ENCODE data around the gene FHOD3. TPM values are rescaled to one million over a fixed set of nuclear protein-coding genes. Genes with fewer than 3 reads are reported as not detected.

FHOD3 gene
- total RNA-seq, 4 donors from 2014 or later: 3.5 to 40.0 (median 14.5) TPM

DNA sequence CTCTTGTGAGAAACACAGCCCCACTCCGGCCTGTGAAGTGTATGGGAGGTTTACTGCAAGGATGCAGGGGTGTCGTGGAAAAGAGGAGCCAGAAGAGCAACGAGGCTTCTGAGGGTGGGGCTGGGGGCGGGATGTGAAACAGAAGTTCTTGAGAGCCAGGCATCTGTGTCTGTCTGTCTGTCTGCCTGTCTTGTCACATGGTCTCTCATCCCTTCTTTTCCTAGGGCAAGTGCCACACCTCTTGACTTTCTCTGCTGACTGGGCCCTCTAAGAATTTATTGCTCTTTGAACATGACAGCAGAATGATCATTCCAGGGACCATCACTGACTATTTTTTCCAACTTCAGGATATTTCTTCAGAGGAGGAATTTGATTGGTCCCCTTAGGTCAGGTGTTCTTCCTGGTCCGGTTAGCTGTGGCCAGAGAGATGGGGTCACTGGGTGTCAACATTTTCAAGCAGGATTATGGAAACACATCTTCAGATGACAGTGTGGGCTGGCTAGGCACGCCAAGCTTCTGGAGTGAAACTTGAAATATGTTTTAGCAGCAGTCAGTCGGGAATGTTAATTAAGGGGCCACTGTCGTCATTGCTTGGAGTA is 131.0 kb downstream of the FHOD3 start:
- in situ Hi-C loops (cut with MboI; ENCODE audit: low pct_ligation_motif_present in 1 of 4, low pct_unique_long_range_greater_than_20kb in 1 of 4, low sequenced_read_pairs in 3 of 4) (no loop called here), intact Hi-C loops (cut with DNase I; ENCODE audit: low total_unique reads) (no loop called here)
- no peaks in the 10 kb centered on the region for H3K27me3 ChIP-seq
- H3K36me3 ChIP-seq: no peaks in the 10 kb centered on the region
- 64 to 67% methylated on average over 4 to 8 of the region's 8 CpGs for WGBS, 2 donors (ENCODE audit: low coverage in 1 of 2)
- no peaks in the 10 kb centered on the region for H3K9me3 ChIP-seq
- no peak overlapping the region for H3K4me3 ChIP-seq
- DNase-seq: no peak
- TF ChIP-seq EP300 (IDR thresholded peaks at IDR 0.05; ENCODE audit: low read depth): no peak
- TF ChIP-seq, protein P1, sequence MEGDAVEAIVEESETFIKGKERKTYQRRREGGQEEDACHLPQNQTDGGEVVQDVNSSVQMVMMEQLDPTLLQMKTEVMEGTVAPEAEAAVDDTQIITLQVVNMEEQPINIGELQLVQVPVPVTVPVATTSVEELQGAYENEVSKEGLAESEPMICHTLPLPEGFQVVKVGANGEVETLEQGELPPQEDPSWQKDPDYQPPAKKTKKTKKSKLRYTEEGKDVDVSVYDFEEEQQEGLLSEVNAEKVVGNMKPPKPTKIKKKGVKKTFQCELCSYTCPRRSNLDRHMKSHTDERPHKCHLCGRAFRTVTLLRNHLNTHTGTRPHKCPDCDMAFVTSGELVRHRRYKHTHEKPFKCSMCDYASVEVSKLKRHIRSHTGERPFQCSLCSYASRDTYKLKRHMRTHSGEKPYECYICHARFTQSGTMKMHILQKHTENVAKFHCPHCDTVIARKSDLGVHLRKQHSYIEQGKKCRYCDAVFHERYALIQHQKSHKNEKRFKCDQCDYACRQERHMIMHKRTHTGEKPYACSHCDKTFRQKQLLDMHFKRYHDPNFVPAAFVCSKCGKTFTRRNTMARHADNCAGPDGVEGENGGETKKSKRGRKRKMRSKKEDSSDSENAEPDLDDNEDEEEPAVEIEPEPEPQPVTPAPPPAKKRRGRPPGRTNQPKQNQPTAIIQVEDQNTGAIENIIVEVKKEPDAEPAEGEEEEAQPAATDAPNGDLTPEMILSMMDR (IDR thresholded peaks at IDR 0.05): no peak
- TF ChIP-seq POLR2AphosphoS5 (IDR thresholded peaks at IDR 0.05): no peak
- no peak for TF ChIP-seq POLR2A (IDR thresholded peaks at IDR 0.05)
- H3K4me1 ChIP-seq: no peaks in the 10 kb centered on the region
- H3K27ac ChIP-seq: no peak overlapping the region

DNA sequence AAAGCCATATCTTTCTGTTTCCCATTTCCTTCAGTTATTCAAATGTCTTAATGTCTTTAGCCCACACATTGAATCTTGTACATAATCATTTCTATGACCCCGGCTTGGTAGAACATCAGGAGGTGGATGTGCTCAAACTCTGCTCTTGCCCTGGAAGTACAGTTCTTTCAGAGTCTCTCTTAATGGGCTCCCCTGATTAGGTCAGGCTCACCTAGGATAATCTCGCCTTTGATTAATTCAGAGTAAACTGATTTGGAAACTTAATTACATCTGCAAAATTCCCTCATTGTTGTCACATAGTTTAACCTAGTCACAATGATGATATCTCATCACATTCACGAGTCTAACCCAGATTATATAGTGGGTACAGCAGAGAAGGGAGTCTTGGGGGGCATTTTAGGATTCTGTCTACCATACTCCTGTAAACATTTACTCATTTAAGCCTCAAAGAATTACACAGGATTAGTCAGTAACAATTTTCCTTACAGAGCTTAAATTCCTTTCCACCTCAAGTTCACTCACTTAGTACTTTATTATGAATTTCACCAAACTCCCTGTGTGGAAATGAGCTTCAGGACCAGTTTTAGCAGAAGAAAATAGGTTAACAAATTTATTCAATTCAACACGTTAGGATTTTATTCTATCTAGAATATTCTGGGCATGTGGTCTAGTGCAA is 135.5 kb downstream of the FHOD3 start:
- WGBS, 2 donors (ENCODE audit: low coverage in 1 of 2): 79 to 87% methylated on average over 4 of the region's 4 CpGs
- no peaks in the 10 kb centered on the region for H3K4me1 ChIP-seq
- H3K27ac ChIP-seq: no peak overlapping the region
- no peaks in the 10 kb centered on the region for H3K9me3 ChIP-seq
- in situ Hi-C loops (cut with MboI; ENCODE audit: low pct_ligation_motif_present in 1 of 4, low pct_unique_long_range_greater_than_20kb in 1 of 4, low sequenced_read_pairs in 3 of 4): no loop called here
- intact Hi-C loops (cut with DNase I; ENCODE audit: low total_unique reads): no loop called here
- no peaks in the 10 kb centered on the region for H3K27me3 ChIP-seq
- no peak for DNase-seq
- H3K36me3 ChIP-seq: no peaks in the 10 kb centered on the region
- H3K4me3 ChIP-seq: no peak overlapping the region
- TF ChIP-seq, protein P1 (IDR thresholded peaks at IDR 0.05): no peak
- TF ChIP-seq POLR2A (IDR thresholded peaks at IDR 0.05) (no peak), POLR2AphosphoS5 (IDR thresholded peaks at IDR 0.05) (no peak), EP300 (IDR thresholded peaks at IDR 0.05; ENCODE audit: low read depth) (no peak)

DNA sequence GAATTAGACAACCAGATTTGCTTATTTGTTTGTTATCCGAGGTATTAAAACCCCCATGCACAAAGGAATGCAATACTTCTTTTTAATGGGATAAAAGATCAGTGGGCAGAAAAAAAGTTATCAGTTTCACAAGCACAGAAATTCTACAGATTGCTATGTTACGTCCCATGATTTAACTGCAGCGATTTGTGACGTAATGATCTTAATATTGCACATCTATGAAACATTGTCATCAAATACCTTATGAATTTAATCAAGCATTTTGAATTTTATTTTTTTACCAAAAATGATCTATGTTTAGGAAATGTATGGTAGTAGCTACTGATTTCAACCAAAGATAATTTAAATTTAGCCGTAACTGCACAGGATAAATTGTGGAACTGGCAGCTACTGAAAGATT is 138.9 kb downstream of the FHOD3 start:
- in situ Hi-C loops (cut with MboI; ENCODE audit: low pct_ligation_motif_present in 1 of 4, low pct_unique_long_range_greater_than_20kb in 1 of 4, low sequenced_read_pairs in 3 of 4) (no loop called here), intact Hi-C loops (cut with DNase I; ENCODE audit: low total_unique reads) (no loop called here)
- Histone ChIP-seq H3K4me3 (no peak overlapping the region), H3K4me1 (peaks cover 0 to 8% (median 0%) of the 10 kb centered on the region in 4 donors), H3K9me3 (no peaks in the 10 kb centered on the region), H3K27ac (no peak overlapping the region), H3K36me3 (no peaks in the 10 kb centered on the region), H3K27me3 (no peaks in the 10 kb centered on the region)
- DNase-seq: no peak
- TF ChIP-seq EP300 (IDR thresholded peaks at IDR 0.05; ENCODE audit: low read depth) (no peak), POLR2AphosphoS5 (IDR thresholded peaks at IDR 0.05) (no peak), POLR2A (IDR thresholded peaks at IDR 0.05) (no peak)
- TF ChIP-seq, protein P1 (IDR thresholded peaks at IDR 0.05): no peak
- 94 to 97% methylated on average over 5 of the region's 5 CpGs for WGBS, 2 donors (ENCODE audit: low coverage in 1 of 2)

DNA sequence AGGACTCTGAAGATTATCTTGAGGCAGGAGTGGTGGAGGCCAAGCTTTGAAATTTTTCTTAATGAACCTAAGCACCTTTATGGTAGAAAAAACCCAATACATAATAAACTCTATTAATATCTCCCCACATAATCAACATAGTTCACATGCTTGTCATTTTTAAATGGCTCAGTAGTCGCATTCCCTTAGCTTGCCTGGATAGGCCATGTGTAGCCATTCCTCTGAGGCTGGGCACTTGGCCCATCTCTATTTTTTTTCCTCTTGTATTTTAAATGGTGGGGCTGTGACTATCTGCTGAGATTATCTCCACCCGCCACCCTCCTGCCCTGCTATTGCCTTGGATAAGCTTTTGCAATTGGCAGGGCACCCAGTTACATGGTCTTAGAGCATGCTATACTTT is 143.1 kb downstream of the FHOD3 start:
- H3K4me3 ChIP-seq: no peak overlapping the region
- WGBS, 2 donors (ENCODE audit: low coverage in 1 of 2): 62 to 82% methylated on average over 2 of the region's 2 CpGs
- no peaks in the 10 kb centered on the region for H3K27me3 ChIP-seq
- DNase-seq: no peak
- in situ Hi-C loops (cut with MboI; ENCODE audit: low pct_ligation_motif_present in 1 of 4, low pct_unique_long_range_greater_than_20kb in 1 of 4, low sequenced_read_pairs in 3 of 4) (no loop called here), intact Hi-C loops (cut with DNase I; ENCODE audit: low total_unique reads) (no loop called here)
- peaks cover 0 to 18% (median 0%) of the 10 kb centered on the region in 4 donors for H3K4me1 ChIP-seq
- TF ChIP-seq EP300 (IDR thresholded peaks at IDR 0.05; ENCODE audit: low read depth) (no peak), POLR2AphosphoS5 (IDR thresholded peaks at IDR 0.05) (no peak), POLR2A (IDR thresholded peaks at IDR 0.05) (no peak)
- TF ChIP-seq, protein P1 (IDR thresholded peaks at IDR 0.05): no peak
- no peaks in the 10 kb centered on the region for H3K9me3 ChIP-seq
- H3K27ac ChIP-seq: peak overlapping the region in 3 of 4 donors; percentile 49 to 56 (median 55)
- no peaks in the 10 kb centered on the region for H3K36me3 ChIP-seq
